ENCODE measurements around the gene FN1. TPM values are rescaled to one million over a fixed set of nuclear protein-coding genes. Genes with fewer than 3 reads are reported as not detected.

FN1 gene
- total RNA-seq, 2 donors from 2014 or later: 84.2 to 257 TPM

DNA sequence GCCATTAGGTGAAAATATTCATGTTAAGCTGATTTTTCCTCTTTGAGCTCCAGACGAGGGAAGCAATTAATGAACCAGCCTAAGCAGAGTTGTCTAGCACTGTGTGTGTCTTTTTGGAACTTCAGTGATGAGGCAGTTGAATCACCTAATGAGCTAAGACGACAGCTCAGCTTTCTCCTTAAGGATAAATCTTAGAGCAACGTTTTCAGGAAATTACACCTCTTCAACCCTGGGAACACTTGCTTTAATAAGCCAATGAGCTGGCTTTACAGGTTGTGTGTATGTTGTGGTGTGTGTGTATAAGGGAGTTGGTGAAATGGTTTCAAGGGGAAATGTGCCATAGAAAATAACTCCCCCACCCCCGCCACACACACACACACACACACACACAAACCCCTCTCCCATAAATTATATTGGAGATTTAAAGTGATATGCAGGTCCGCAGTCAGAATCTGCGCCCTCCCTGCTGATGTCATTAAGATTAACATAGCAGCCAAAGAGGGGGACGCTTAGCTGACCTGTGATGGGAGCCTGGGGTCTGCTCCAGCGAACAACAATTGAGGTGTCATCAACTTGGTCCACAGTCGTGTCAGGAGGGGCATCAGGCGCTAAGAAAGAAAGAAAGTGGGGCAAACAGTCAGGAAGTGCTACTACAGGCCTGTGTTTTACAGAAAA is 28.1 kb downstream of the FN1 start:
- Histone ChIP-seq H3K4me1 (replicated peaks) (no peaks in the 10 kb centered on the region), H3K27ac (no peak overlapping the region), H3K9me3 (no peaks in the 10 kb centered on the region), H3K27me3 (replicated peaks; ENCODE audit: insufficient read depth) (no peaks in the 10 kb centered on the region), H3K36me3 (no peaks in the 10 kb centered on the region), H3K4me3 (no peak overlapping the region)
- DNase-seq (ENCODE audit: low spot score): no peak
- 70% methylated on average over 10 of the region's 10 CpGs for WGBS
- no peak for TF ChIP-seq POLR2A (IDR thresholded peaks at IDR 0.05)
- no peak for TF ChIP-seq CTCF (IDR thresholded peaks at IDR 0.05)
- no peak for TF ChIP-seq POLR2AphosphoS5 (IDR thresholded peaks at IDR 0.05)
- intact Hi-C loops (cut with DNase I): no loop called here

DNA sequence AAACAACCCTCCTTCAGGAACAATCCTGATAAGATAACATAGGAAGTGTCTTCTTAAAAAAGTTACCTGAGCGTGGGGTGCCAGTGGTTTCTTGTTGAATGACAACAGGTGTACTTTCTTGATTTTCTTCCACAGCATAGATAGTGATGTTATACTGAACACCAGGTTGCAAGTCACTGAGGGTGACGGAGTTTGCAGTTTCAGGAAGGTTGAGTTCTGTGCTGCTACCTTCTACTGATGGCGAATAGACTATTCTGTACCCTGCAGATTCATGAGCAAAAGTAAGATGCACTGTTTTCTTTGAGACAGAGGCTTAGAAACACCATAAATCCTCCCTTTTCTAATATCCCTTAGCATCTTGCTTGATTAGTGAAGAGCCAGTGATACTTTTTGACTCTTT is 28.8 kb downstream of the FN1 start:
- no peaks in the 10 kb centered on the region for H3K27me3 ChIP-seq (replicated peaks; ENCODE audit: insufficient read depth)
- TF ChIP-seq POLR2A (IDR thresholded peaks at IDR 0.05) (no peak), CTCF (IDR thresholded peaks at IDR 0.05) (no peak), POLR2AphosphoS5 (IDR thresholded peaks at IDR 0.05) (no peak)
- DNase-seq (ENCODE audit: low spot score): no peak
- WGBS: 96% methylated on average over 3 of the region's 3 CpGs
- H3K9me3 ChIP-seq: no peaks in the 10 kb centered on the region
- no peaks in the 10 kb centered on the region for H3K36me3 ChIP-seq
- H3K27ac ChIP-seq: no peak overlapping the region
- intact Hi-C loops (cut with DNase I): no loop called here
- no peak overlapping the region for H3K4me3 ChIP-seq
- H3K4me1 ChIP-seq (replicated peaks): no peaks in the 10 kb centered on the region

GRCh38 chr2:215405722-215406581 is 29.9 kb downstream of the FN1 start:
- Histone ChIP-seq H3K27me3 (replicated peaks; ENCODE audit: insufficient read depth) (no peaks in the 10 kb centered on the region), H3K4me3 (no peak overlapping the region), H3K4me1 (replicated peaks) (no peaks in the 10 kb centered on the region), H3K36me3 (no peaks in the 10 kb centered on the region), H3K9me3 (no peaks in the 10 kb centered on the region), H3K27ac (no peak overlapping the region)
- TF ChIP-seq CTCF (IDR thresholded peaks at IDR 0.05) (no peak), POLR2AphosphoS5 (IDR thresholded peaks at IDR 0.05) (no peak), POLR2A (IDR thresholded peaks at IDR 0.05) (no peak)
- 92% methylated on average over 11 of the region's 11 CpGs for WGBS
- intact Hi-C loops (cut with DNase I): no loop called here
- DNase-seq (ENCODE audit: low spot score): no peak

- no peak for DNase-seq (ENCODE audit: low spot score)
- intact Hi-C loops (cut with DNase I): no loop called here
- WGBS: 87% methylated on average over 8 of the region's 8 CpGs
- H3K36me3 ChIP-seq: no peaks in the 10 kb centered on the region
- H3K9me3 ChIP-seq: no peaks in the 10 kb centered on the region
- TF ChIP-seq POLR2A (IDR thresholded peaks at IDR 0.05): no peak
- no peak for TF ChIP-seq POLR2AphosphoS5 (IDR thresholded peaks at IDR 0.05)
- TF ChIP-seq CTCF (IDR thresholded peaks at IDR 0.05): no peak
- H3K4me1 ChIP-seq (replicated peaks): no peaks in the 10 kb centered on the region
- no peak overlapping the region for H3K4me3 ChIP-seq
- H3K27ac ChIP-seq: no peak overlapping the region
- no peaks in the 10 kb centered on the region for H3K27me3 ChIP-seq (replicated peaks; ENCODE audit: insufficient read depth)
Measured at GRCh38 chr2:215404348-215405012, 31.4 kb downstream of the FN1 start.

All from prostate gland (tissue), 2 donors.